Activated CD8-positive, alpha-beta T cell treated with anti-CD3 and anti-CD28 coated beads for 36 hours (primary cell): ENCODE measurements around the gene WRAP73. TPM values are rescaled to one million over a fixed set of nuclear protein-coding genes. Genes with fewer than 3 reads are reported as not detected.
A peak's percentile ranks its signal among the peaks of the same experiment; 100 is the strongest.
"Not testable (repeated sequence)": the region's sequence is repeated elsewhere in the genome, so short reads cannot be mapped to it uniquely, and the experiment has no call there.

Source experiments
- ATAC-seq: fragments of 200-7000 bp; cut with Tn5 transposase; one replicate; pipeline ENCODE4 v1.10.0; 2021; ENCODE audit warnings: mild to moderate bottlenecking, moderate library complexity
- CTCF ChIA-PET: fragments of 350-600 bp; sonication (Branson Sonifier 250); formaldehyde crosslinking; loops from one replicate; lab custom pipeline; 2021; ENCODE audit warnings: antibody characterized with exemption; lab: Charles Lee
- POLR2A ChIA-PET: fragments of 350-600 bp; sonication (Branson Sonifier 250); formaldehyde crosslinking; loops from one replicate; lab custom pipeline; 2021; ENCODE audit warnings: antibody characterized with exemption; lab: Charles Lee
- DNase-seq: peaks from one replicate; pipeline ENCODE4 v3.0.0-alpha.2; 2020
- H3K27ac Mint-ChIP-seq: one replicate; pipeline ENCODE4 v1.8.0; 2021; ENCODE audit warnings: mild to moderate bottlenecking, mixed read lengths
- H3K27me3 Mint-ChIP-seq: one replicate; pipeline ENCODE4 v1.8.0; 2021; ENCODE audit warnings: mixed read lengths
- H3K36me3 Mint-ChIP-seq: one replicate; pipeline ENCODE4 v1.8.0; 2021; ENCODE audit warnings: low read depth, mixed read lengths
- H3K4me1 Mint-ChIP-seq: one replicate; pipeline ENCODE4 v1.8.0; 2021; ENCODE audit warnings: low read depth, mixed read lengths
- H3K4me3 Mint-ChIP-seq: one replicate; pipeline ENCODE4 v1.8.0; 2021; ENCODE audit warnings: mild to moderate bottlenecking, moderate library complexity, mixed read lengths
- H3K9me3 Mint-ChIP-seq: one replicate; pipeline ENCODE4 v1.8.0; 2021; ENCODE audit warnings: mixed read lengths
- intact Hi-C: fragments of 100-400 bp; cut with micrococcal nuclease; formaldehyde crosslinking; loops from one replicate; pipeline ENCODE4 v1.10.0; 2022
- total RNA-seq, 2 experiments: library from RNA; stranded (reverse); gene quantifications; one replicate each; pipeline ENCODE4 v1.2.3, GENCODE V29; 2021
- TF ChIP-seq, protein P1 (sequence below): fragments of 200-600 bp; IDR thresholded peaks from one replicate; pipeline ENCODE4 v1.8.0; 2022; ENCODE audit warnings: antibody characterized with exemption, mild to moderate bottlenecking

The WRAP73 gene
- total RNA-seq, 2 experiments from 2014 or later, result 34.2 to 35.4 TPM

DNA sequence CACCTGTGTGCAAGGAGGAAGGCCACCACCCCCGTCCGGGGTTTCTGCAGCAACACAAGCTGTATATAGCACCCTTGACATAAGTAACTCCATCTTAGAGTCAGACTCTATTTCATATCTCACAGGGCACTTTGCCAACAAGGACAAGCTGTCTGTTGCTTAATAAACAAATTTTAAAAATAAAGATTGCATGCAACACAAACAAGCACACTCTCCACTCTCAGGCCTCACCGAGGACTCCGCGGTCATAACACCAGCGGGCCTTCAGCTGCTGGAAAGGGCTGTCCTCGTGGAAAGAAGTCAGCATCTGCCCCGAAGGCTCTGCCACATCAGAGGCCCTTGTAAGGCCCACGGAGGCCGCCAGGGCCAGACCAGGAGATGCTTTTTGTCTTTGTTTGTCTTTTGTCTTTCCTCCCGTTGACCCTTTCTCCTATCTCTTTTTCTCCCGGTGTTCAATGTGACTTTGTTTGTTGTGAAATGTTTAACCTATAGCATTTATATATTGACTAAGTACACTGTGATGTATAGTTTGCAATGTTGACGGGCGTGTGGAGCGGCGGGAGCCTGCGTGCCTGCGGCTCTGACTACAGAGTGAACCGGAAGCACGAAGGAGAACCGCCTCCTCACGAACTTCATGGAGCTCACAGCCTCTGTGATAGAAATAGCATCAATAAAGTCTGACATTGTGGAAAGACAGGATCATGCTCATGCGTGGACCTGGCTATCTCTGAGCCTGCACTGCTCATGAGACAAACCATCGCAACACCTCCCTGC is 62.7 kb downstream of the WRAP73 start:
- DNase-seq (no peak), ATAC-seq (no peak)
- ChIA-PET POLR2A (no interaction called here), CTCF (interaction anchor here (0.6 to 1.0 kb wide), 2 partner anchors 27 to 96 kb away, joined by 3 read pairs; no protein-coding TSS in a partner anchor)
- no peak overlapping the region for H3K27ac Mint-ChIP-seq
- no peaks in the 10 kb centered on the region for H3K36me3 Mint-ChIP-seq
- H3K4me1 Mint-ChIP-seq, result no peaks in the 10 kb centered on the region
- intact Hi-C loops, result no loop called here
- H3K27me3 Mint-ChIP-seq, result no peaks in the 10 kb centered on the region
- TF ChIP-seq, protein P1, sequence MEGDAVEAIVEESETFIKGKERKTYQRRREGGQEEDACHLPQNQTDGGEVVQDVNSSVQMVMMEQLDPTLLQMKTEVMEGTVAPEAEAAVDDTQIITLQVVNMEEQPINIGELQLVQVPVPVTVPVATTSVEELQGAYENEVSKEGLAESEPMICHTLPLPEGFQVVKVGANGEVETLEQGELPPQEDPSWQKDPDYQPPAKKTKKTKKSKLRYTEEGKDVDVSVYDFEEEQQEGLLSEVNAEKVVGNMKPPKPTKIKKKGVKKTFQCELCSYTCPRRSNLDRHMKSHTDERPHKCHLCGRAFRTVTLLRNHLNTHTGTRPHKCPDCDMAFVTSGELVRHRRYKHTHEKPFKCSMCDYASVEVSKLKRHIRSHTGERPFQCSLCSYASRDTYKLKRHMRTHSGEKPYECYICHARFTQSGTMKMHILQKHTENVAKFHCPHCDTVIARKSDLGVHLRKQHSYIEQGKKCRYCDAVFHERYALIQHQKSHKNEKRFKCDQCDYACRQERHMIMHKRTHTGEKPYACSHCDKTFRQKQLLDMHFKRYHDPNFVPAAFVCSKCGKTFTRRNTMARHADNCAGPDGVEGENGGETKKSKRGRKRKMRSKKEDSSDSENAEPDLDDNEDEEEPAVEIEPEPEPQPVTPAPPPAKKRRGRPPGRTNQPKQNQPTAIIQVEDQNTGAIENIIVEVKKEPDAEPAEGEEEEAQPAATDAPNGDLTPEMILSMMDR, result no peak
- no peak overlapping the region for H3K4me3 Mint-ChIP-seq
- H3K9me3 Mint-ChIP-seq, result no peaks in the 10 kb centered on the region

DNA sequence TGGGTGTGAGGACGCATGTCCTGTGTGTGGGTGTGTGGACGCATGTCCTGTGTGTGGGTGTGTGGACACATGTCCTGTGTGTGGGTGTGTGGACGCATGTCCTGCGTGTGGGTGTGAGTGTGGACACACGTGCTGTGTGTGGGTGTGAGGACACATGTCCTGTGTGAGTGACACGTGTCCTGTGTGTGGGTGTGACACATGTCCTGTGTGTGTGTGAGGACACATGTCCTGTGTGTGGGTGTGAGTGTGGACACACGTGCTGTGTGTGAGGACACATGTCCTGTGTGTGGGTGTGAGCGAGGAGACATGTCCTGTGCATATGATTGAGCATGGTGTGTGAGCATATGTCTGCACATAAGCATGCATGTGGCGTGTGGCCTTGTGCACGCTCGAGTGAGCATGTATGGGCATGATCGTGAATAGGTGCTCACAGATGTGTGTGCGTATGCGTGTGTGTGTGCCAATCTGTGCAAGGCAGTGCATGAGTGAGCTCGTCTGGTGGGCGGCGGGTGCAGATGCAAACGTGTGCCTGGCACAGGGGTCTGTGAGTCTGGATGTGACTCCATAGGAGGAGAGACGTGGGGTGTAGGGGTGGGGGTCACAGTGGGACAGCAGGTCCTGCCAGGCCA is 63.8 kb downstream of the WRAP73 start:
- no peak overlapping the region for H3K27ac Mint-ChIP-seq
- intact Hi-C loops, result no loop called here

DNA sequence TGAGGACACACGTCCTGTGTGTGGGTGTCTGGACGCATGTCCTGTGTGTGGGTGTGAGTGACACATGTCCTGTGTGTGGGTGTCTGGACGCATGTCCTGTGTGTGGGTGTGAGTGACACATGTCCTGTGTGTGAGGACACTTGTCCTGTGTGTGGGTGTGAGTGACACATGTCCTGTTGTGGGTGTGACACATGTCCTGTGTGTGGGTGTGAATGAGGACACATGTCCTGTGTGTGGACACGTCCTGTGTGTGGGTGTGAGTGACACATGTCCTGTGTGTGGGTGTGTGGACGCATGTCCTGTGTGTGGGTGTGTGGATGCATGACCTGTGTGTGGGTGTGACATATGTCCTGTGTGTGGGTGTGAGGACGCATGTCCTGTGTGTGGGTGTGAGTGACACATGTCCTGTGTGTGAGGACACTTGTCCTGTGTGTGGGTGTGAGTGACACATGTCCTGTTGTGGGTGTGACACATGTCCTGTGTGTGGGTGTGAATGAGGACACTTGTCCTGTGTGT is 64.5 kb downstream of the WRAP73 start:
- H3K27ac Mint-ChIP-seq, CTCF ChIA-PET, H3K4me1 Mint-ChIP-seq, POLR2A ChIA-PET, intact Hi-C loops, H3K36me3 Mint-ChIP-seq, H3K27me3 Mint-ChIP-seq, H3K9me3 Mint-ChIP-seq, H3K4me3 Mint-ChIP-seq: not testable (repeated sequence)
- ATAC-seq (peak; percentile 15), DNase-seq (peak; percentile 41)

More for the DNA sequence above, 63.8 kb downstream of the WRAP73 start:
- no peak overlapping the region for H3K4me3 Mint-ChIP-seq
- ATAC-seq, result no peak
- ChIA-PET CTCF (no interaction called here), POLR2A (no interaction called here)
- H3K27me3 Mint-ChIP-seq, result no peaks in the 10 kb centered on the region
- DNase-seq, result no peak
- no peaks in the 10 kb centered on the region for H3K36me3 Mint-ChIP-seq
- H3K9me3 Mint-ChIP-seq, result no peaks in the 10 kb centered on the region
- no peaks in the 10 kb centered on the region for H3K4me1 Mint-ChIP-seq
- TF ChIP-seq, protein P1, result no peak

DNA sequence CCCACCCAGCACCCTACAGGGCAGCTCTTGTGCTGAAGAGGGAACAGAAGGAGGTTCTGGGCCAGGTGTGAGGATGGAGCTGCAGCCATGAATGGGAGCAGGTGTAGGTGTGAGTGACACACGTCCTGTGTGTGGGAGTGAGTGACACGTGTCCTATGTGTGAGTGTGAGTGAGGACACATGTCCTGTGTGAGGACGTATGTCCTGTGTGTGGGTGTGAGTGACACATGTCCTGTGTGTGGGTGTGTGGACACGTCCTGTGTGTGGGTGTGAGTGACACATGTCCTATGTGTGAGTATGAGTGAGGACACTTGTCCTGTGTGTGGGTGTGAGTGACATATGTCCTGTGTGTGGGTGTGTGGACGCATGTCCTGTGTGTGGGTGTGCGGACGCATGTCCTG is 65.0 kb downstream of the WRAP73 start:
- peak; percentile 71 for DNase-seq
- intact Hi-C loops, result no loop called here

DNA sequence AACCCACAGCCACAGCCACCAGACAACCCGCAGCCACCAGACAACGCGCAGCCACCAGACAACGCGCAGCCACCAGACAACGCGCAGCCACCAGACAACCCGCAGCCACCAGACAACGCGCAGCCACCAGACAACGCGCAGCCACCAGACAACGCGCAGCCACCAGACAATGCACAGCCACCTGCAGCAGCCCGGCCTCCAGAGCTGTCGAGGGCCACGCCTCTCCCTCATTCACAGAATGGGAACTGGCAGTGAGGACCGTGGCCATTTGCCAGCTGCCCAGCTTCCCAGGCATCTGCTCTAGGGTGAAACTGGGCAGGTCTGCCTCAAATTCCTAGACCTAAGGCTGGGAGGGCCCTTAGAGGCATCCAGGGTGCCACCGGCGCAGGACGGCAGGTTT is 66.2 kb downstream of the WRAP73 start:
- H3K4me1 Mint-ChIP-seq, intact Hi-C loops, H3K27me3 Mint-ChIP-seq, H3K9me3 Mint-ChIP-seq, H3K4me3 Mint-ChIP-seq, DNase-seq, H3K27ac Mint-ChIP-seq, POLR2A ChIA-PET, ATAC-seq, CTCF ChIA-PET, H3K36me3 Mint-ChIP-seq: not testable (repeated sequence)

More for the DNA sequence above, 65.0 kb downstream of the WRAP73 start:
- no peaks in the 10 kb centered on the region for H3K9me3 Mint-ChIP-seq
- TF ChIP-seq, protein P1, result no peak
- no peaks in the 10 kb centered on the region for H3K27me3 Mint-ChIP-seq
- no peaks in the 10 kb centered on the region for H3K4me1 Mint-ChIP-seq
- ChIA-PET POLR2A (no interaction called here), CTCF (no interaction called here)
- no peak overlapping the region for H3K27ac Mint-ChIP-seq
- peak; percentile 73 for ATAC-seq
- H3K36me3 Mint-ChIP-seq, result no peaks in the 10 kb centered on the region
- H3K4me3 Mint-ChIP-seq, result no peak overlapping the region
